Panc1 (cell line): ENCODE measurements around the gene SMIM22. TPM values are rescaled to one million over a fixed set of nuclear protein-coding genes. Genes with fewer than 3 reads are reported as not detected.

Experiments
- ATAC-seq: fragments of 200-7000 bp; cut with Tn5 transposase; 2 replicates; pipeline ENCODE4 v1.9.1; 2020; ENCODE audit warnings: mild to moderate bottlenecking, moderate library complexity
- BruUV-seq: library from RNA; stranded (reverse); fragments of 400-500 nt; replicated peaks from 2 replicates; lab custom pipeline; 2021; lab: Mats Ljungman, UMichigan
- CTCF ChIA-PET: fragments of 300-600 bp; sonication (Branson Sonifier 250); formaldehyde crosslinking; loops from one replicate; lab custom pipeline; 2022; ENCODE audit warnings: antibody characterized with exemption; lab: Charles Lee
- POLR2A ChIA-PET: fragments of 300-600 bp; sonication (Branson Sonifier 250); formaldehyde crosslinking; loops from one replicate; lab custom pipeline; 2022; ENCODE audit warnings: antibody characterized with exemption; lab: Charles Lee
- DNase-seq: peaks from one replicate; pipeline ENCODE4 v3.0.0-alpha.2; 2010; ENCODE audit warnings: low read depth, low spot score
- H3K27ac ChIP-seq: 2 replicates; pipeline ENCODE4 v1.5.1; 2011; ENCODE audit warnings: mild to moderate bottlenecking, low read length, inconsistent platforms
- H3K27me3 ChIP-seq: fragments of 200-500 bp; sonication (Bioruptor generic); 2 replicates; pipeline ENCODE4 v1.6.0; 2014; ENCODE audit warnings: low read length, inconsistent platforms; ENCODE audit not compliant: control insufficient read depth, insufficient read depth
- H3K36me3 ChIP-seq: fragments of 200-500 bp; sonication (Bioruptor generic); 2 replicates; pipeline ENCODE4 v1.5.1; 2014; ENCODE audit warnings: inconsistent platforms, mild to moderate bottlenecking, low read length, moderate library complexity; ENCODE audit not compliant: control insufficient read depth, insufficient read depth
- H3K4me1 ChIP-seq: 2 replicates; pipeline ENCODE4 v1.5.1; 2011; ENCODE audit warnings: inconsistent platforms, mild to moderate bottlenecking, low read length, moderate library complexity; ENCODE audit not compliant: control insufficient read depth, insufficient read depth
- H3K4me3 ChIP-seq, 2 experiments: 2 replicates each; pipeline ENCODE4 v1.5.1; 2011 to 2012; ENCODE audit warnings: low read depth in 2 of 2, low read length in 2 of 2, mild to moderate bottlenecking in 2 of 2, inconsistent platforms in 1 of 2, moderate library complexity in 1 of 2
- H3K9me3 ChIP-seq: fragments of 200-500 bp; sonication (Bioruptor generic); 2 replicates; pipeline ENCODE4 v1.5.1; 2014; ENCODE audit warnings: low read depth, mild to moderate bottlenecking, inconsistent platforms, low read length, moderate library complexity; ENCODE audit not compliant: control insufficient read depth, insufficient read depth
- CTCF ChIP-seq: fragments of 450-650 bp; IDR thresholded peaks from 2 replicates; pipeline ENCODE4 v1.5.1; 2017; ENCODE audit warnings: mild to moderate bottlenecking
- POLR2AphosphoS5 ChIP-seq: IDR thresholded peaks from 2 replicates; pipeline ENCODE4 v1.6.1; 2012; ENCODE audit warnings: mild to moderate bottlenecking, low read depth, low read length, moderate library complexity
- REST ChIP-seq, 2 experiments: IDR thresholded peaks; 2 replicates each; pipeline ENCODE4 v1.6.1; 2011 to 2012; ENCODE audit warnings: low read depth in 2 of 2, control low read depth in 1 of 2, low read length in 1 of 2, mild to moderate bottlenecking in 1 of 2, moderate library complexity in 1 of 2; ENCODE audit not compliant: insufficient read depth in 1 of 2
- SIN3A ChIP-seq: IDR thresholded peaks from 2 replicates; pipeline ENCODE4 v1.6.1; 2012; ENCODE audit warnings: low read depth, mild to moderate bottlenecking, low read length, moderate library complexity, borderline replicate concordance; ENCODE audit not compliant: insufficient read depth
- TCF7L2 ChIP-seq: IDR thresholded peaks from 2 replicates; pipeline ENCODE4 v1.6.1; 2011; ENCODE audit warnings: mild to moderate bottlenecking, low read depth, low read length, inconsistent platforms
- in situ Hi-C: cut with HindIII; loops from 2 replicates; pipeline ENCODE4 v1.10.0; 2016; ENCODE audit warnings: low sequenced_read_pairs, low pct_unique_long_range_greater_than_20kb
- intact Hi-C: fragments of 100-400 bp; cut with micrococcal nuclease; formaldehyde crosslinking; loops from one replicate; pipeline ENCODE4 v1.10.0; 2022; ENCODE audit not compliant: unreplicated experiment
- total RNA-seq: library from RNA; stranded (reverse); gene quantifications from one replicate; pipeline ENCODE4 v1.2.1, GENCODE V29; 2021; ENCODE audit not compliant: unreplicated experiment

Gene SMIM22
- total RNA-seq, 1 experiment from 2014 or later: not detected

GRCh38 chr16:4750896-4751295, 44.3 kb upstream of the SMIM22 start:
- ChIA-PET POLR2A (no interaction called here), CTCF (no interaction called here)
- H3K4me3 ChIP-seq: no peak overlapping the region
- ATAC-seq (no peak), DNase-seq (no peak)
- TF ChIP-seq POLR2AphosphoS5 (no peak), SIN3A (no peak), TCF7L2 (no peak), CTCF (no peak), REST (IDR thresholded peaks at IDR 0.05; ENCODE audit: insufficient read depth in 1 of 2, low read depth in 2 of 2, low read length in 1 of 2) (no peak)
- H3K27ac ChIP-seq: no peak overlapping the region
- H3K36me3 ChIP-seq: no peaks in the 10 kb centered on the region
- no peaks in the 10 kb centered on the region for H3K4me1 ChIP-seq
- no peaks in the 10 kb centered on the region for H3K27me3 ChIP-seq
- no TSS peak for BruUV-seq
- no peaks in the 10 kb centered on the region for H3K9me3 ChIP-seq
- intact Hi-C loops (no loop called here), in situ Hi-C loops (no loop called here)

GRCh38 chr16:4752351-4753100, 42.6 kb upstream of the SMIM22 start:
- no peaks in the 10 kb centered on the region for H3K9me3 ChIP-seq
- no peak for ATAC-seq
- in situ Hi-C loops: no loop called here
- ChIA-PET POLR2A (no interaction called here), CTCF (no interaction called here)
- H3K27me3 ChIP-seq: no peaks in the 10 kb centered on the region
- TF ChIP-seq CTCF (no peak), POLR2AphosphoS5 (no peak), TCF7L2 (no peak), REST (IDR thresholded peaks at IDR 0.05; ENCODE audit: insufficient read depth in 1 of 2, low read depth in 2 of 2, low read length in 1 of 2) (no peak), SIN3A (no peak)
- intact Hi-C loops: no loop called here
- H3K27ac ChIP-seq: no peak overlapping the region
- H3K4me1 ChIP-seq: no peaks in the 10 kb centered on the region
- H3K4me3 ChIP-seq: no peak overlapping the region
- BruUV-seq: no TSS peak
- no peak for DNase-seq
- no peaks in the 10 kb centered on the region for H3K36me3 ChIP-seq
